ENCODE data around the gene LINC00305.
A peak's percentile ranks its signal among the peaks of the same experiment; 100 is the strongest.

The LINC00305 gene

GRCh38 chr18:64111950-64112349 lies 36.9 kb downstream of the LINC00305 start:
- DNase-seq: no peak

GRCh38 chr18:64110692-64111480 lies 38.0 kb downstream of the LINC00305 start:
- DNase-seq: peak; percentile 24 to 36

- no peak for DNase-seq
Observed at GRCh38 chr18:64103986-64104385, 44.9 kb downstream of the LINC00305 start.

GRCh38 chr18:64100116-64100922 lies 48.6 kb downstream of the LINC00305 start:
- peak in 1 of 2 experiments; percentile 18 for DNase-seq

GRCh38 chr18:64099244-64099643 lies 49.6 kb downstream of the LINC00305 start:
- DNase-seq: no peak

GRCh38 chr18:64097497-64097896 lies 51.4 kb downstream of the LINC00305 start:
- DNase-seq: no peak

GRCh38 chr18:64095056-64095455 lies 53.8 kb downstream of the LINC00305 start:
- no peak for DNase-seq

- DNase-seq: no peak
Observed at GRCh38 chr18:64094210-64094609, 54.7 kb downstream of the LINC00305 start.

- no peak for DNase-seq
Observed at GRCh38 chr18:64091526-64091925, 57.4 kb downstream of the LINC00305 start.

- DNase-seq: no peak
Observed at GRCh38 chr18:64090876-64091275, 58.0 kb downstream of the LINC00305 start.

- no peak for DNase-seq
Observed at GRCh38 chr18:64083916-64084315, 65.0 kb downstream of the LINC00305 start.

GRCh38 chr18:64082513-64082912 lies 66.4 kb downstream of the LINC00305 start:
- no peak for DNase-seq

- DNase-seq: no peak
Observed at GRCh38 chr18:64082054-64082453, 66.8 kb downstream of the LINC00305 start.

- DNase-seq: no peak
Observed at GRCh38 chr18:64073971-64074370, 74.9 kb downstream of the LINC00305 start.

- no peak for DNase-seq
Observed at GRCh38 chr18:64055019-64055418, 93.9 kb downstream of the LINC00305 start.

GRCh38 chr18:64053246-64053645 lies 95.6 kb downstream of the LINC00305 start:
- DNase-seq: no peak

- DNase-seq: no peak
Observed at GRCh38 chr18:64052772-64053171, 96.1 kb downstream of the LINC00305 start.

- DNase-seq: no peak
Observed at GRCh38 chr18:64044616-64045015, 104.3 kb downstream of the LINC00305 start.

- DNase-seq: no peak
Observed at GRCh38 chr18:64042728-64043358, 106.0 kb downstream of the LINC00305 start.

GRCh38 chr18:64037812-64038414 lies 111.0 kb downstream of the LINC00305 start:
- no peak for DNase-seq

GRCh38 chr18:64032312-64032711 lies 116.6 kb downstream of the LINC00305 start:
- no peak for DNase-seq

GRCh38 chr18:64031411-64031810 lies 117.5 kb downstream of the LINC00305 start:
- no peak for DNase-seq

Measured in NCI-H187 (cell line).